Urinary bladder (tissue), 2 donors: ENCODE measurements around the gene ZNF737. TPM values are rescaled to one million over a fixed set of nuclear protein-coding genes. Genes with fewer than 3 reads are reported as not detected.

Experiments
- polyA plus RNA-seq: library from polyadenylated mRNA; stranded (reverse); fragments of 200-250 nt; gene quantifications from one replicate; pipeline ENCODE4 v1.2.3, GENCODE V29; 2013
- total RNA-seq: library from RNA; depleted of rRNA; stranded (reverse); fragments of >200 nt; gene quantifications from one replicate; pipeline ENCODE4 v1.2.3, GENCODE V29; 2014
- donor health status: healthy.

Gene ZNF737
- total and polyA plus RNA-seq, 2 donors = 7.5 to 42.2 TPM

Other genes starting within 250 kb of the ZNF737 start
- gene ZNF626, start 95.8 kb upstream of the ZNF737 start, total RNA-seq = 59.8 TPM
- gene ZNF626, start 95.8 kb upstream of the ZNF737 start, polyA plus RNA-seq = 8.6 TPM
- 25.4 TPM for gene ZNF66, start 210.5 kb upstream of the ZNF737 start, total RNA-seq
- 1.6 TPM for gene ZNF66, start 210.5 kb upstream of the ZNF737 start, polyA plus RNA-seq